Left forelimb (tissue), 1 donor: ENCODE measurements around the gene PRPF39.
A peak's percentile ranks its signal among the peaks of the same experiment; 100 is the strongest.

Source experiments
- DNase-seq: peaks from one replicate; pipeline ENCODE4 v3.0.0-alpha.2; 2018; ENCODE audit warnings: low spot score

The PRPF39 gene

DNA sequence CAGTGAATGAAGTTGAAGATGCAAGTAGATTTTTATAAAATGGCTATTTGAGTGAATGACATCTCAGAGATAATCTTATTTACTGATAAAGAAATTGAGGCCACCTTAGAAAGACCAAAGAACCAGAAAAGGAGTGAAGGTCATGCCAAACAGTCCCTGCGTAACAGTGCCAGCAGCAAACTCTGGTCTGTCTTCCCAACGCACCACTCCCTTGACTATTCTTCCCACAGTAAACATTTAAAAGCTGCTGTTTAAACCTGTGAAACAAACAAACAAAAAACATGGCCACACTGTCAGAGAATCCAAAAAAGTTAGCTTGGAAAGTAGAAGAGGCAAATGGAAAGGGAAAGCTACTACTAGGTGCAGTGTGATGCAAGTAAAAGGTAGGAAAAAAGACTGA is 1.5 kb upstream of the PRPF39 start:
- DNase-seq = no peak

DNA sequence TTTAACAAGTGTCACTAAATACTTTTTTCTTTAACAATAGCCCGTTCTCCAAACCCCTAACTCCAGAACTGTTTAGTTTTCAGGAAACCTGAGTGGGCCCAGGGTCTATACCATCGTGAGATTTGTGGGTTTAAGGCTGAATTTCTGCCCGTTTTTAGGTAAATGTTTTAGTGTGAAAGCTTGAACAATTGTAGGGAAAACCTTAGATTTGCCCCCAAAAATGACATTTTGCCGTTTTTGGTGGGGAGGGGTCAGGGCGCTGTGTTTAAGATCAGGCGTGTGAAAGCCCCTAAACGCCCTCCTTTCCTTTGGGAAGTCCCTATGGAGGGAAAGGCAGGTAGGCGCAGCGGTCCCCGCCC is 320 bp upstream of the PRPF39 start:
- DNase-seq = no peak

- no peak for DNase-seq
These were observed 1.0 kb downstream of the PRPF39 start for GRCh38 chr14:45084946-45085346.

GRCh38 chr14:45089813-45090212 is 5.9 kb downstream of the PRPF39 start:
- no peak for DNase-seq

DNA sequence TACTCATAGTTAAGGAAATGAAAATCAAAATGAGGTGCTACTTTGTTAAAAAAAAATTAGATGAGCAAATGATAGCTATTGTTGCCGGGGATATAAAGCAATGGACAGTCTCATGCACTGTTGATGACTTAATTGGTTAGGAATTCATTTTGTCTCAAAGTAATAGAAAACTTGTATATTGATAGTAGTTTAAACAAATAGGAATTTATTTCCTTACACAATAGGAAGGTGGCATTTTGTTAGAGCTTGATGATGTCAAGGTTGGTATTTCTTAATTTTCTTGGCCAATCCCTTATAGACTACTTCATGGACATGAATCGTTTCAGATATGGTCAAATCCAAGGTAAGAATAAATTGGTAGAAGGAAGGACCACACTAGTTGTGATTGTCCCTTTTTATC is 7.8 kb downstream of the PRPF39 start:
- no peak for DNase-seq

DNA sequence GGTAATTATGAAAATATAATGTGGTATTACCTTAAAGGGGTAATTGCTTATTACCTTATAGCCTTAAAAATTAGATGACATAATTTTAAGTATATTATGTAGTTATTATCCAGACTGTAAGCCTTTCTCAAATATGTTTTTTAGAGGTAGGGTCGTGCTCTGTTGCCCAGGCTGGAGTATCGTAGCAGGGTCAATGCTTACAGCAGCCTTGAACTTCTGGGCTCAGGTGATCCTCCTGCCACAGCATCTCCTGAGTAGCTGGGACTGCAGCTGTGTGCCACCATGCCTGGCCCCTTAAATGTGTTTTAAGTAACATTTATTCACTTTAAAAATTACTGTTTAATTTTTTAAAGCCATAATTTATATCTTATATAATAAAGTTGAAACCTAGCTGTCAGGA is 10.4 kb downstream of the PRPF39 start:
- DNase-seq = no peak

- DNase-seq = no peak
These were observed 11.2 kb downstream of the PRPF39 start for GRCh38 chr14:45095143-45095542.

DNA sequence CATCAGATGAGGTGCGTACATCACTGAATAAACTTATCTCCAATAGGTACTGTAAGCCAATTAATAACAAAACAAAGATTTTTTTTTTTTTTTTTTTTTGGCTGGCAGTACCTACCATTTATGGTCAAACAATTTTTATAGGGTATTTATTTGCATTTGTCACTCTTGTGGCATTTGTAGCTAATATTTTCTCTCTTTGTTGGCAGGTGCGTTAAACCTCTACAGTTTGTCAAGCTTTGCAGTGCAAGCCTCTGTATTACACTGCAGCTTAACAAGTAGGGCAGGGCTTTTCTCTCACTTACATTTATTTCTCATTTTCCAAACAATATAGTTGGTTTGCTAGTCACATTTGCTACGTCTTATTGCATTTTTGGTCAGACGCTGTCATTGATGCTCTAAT is 12.3 kb downstream of the PRPF39 start:
- DNase-seq = no peak

DNA sequence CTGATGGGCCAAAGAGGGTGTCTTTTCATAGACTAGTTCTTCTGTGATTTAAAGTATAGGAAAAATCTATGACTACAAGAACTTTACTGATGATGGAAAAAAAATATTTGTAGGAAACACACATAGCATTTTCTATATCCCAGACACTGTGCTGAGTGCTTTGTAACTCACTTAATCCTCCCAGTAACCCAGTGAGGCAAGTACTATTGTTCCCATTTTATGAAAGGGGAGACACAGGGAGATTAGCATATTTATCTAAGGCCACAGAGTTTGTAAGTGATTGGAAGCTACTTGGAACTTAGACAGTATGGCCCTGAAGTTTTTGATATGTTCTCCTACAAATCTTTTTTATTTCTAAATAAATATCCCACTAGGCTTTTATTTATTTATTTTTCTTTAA is 19.9 kb downstream of the PRPF39 start:
- no peak for DNase-seq

DNA sequence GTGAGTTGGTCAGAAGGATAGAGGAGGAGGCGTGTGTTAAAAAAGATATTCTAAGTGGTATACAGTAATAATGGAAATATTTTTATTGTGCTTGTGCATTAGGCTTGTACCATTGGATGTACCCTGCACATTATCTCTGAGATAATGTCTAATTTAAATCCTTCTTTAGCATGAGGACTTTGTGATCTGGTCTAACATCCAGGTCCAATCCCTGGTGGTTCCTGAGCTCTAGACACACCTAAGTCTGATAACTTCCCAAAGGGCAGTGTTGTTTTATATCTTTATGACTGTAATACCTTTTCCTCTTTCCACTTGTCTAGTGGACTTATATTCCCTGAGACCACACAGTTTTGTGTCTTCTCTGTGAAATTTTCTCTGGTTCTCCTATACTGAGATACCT is 20.6 kb downstream of the PRPF39 start:
- DNase-seq = no peak

DNA sequence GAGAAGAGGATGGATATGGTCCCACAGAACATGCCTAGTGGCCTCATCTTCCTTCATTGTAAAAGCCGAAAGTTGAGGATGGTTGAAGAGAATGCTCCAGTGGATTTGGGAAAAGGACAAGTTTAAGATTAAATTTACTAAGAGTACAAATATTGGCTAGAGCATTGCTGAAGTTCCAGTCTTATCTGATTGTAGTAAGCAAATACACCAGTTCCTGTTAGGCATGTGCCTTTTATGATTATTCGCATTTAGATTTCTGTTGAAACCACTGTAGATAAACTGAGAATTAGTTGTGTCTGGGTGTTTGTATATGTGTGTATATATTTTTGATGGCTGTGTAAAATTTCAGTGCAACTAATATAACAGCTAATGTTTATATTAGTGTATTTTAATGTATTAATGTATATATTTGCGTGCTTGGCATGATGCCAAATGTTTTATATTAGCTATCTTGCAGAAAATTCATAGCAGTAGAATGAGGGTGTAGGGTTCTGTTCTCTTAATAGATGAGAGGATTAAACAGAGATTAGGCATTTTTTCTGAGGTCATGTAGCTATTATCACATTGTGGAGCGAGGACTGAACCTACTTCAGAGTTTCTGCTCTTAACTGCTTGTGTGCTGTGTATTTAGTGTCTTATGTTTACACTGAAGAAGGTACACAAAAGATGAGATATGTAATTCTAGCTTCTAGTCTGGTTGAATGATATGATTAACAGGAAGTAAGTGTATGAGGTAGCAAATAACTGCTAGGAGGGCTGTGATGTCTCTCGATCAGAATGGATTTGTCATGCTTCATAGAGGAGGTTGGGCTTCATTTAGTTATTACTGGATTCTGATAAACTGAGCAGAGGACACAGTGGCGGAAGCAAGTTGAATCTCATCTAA is 29.2 kb downstream of the PRPF39 start:
- DNase-seq = no peak

DNA sequence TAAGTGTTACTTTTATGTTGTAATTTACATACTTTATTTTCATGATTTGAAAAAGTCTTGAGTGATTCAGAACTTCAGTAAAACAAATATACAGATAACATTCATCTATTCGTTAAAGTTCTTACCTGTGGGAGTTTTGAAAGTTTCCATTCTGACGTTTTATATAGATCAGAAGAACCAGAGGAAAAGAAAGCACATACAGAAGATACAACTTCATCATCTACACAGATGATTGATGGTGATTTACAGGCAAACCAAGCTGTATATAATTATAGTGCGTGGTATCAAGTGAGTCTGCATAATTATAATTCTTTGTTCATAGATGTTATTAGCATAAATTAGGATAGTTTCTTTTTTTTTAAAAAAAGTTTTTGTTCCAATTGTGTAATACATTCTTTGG is 30.4 kb downstream of the PRPF39 start:
- no peak for DNase-seq

- no peak for DNase-seq
These were observed 34.7 kb downstream of the PRPF39 start for GRCh38 chr14:45118594-45118993.

DNA sequence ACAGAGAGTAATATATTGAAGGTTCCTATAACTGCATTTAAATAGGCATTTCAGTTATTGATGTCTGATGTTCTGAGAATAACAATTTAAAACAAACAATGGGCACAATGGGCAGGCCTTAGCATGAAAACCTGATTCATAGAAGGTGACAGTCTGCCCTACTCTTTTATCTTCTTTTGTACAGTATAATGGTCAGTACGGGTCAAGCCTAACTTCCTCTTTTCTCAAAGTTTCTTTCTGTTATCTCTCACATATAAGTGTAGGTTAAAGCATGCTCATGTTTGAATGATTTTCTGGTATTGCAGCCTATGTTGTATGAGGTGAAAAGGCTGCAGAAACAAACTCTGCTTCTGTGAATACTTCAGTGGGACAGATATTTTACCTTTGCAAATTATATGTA is 36.2 kb downstream of the PRPF39 start:
- DNase-seq = no peak

DNA sequence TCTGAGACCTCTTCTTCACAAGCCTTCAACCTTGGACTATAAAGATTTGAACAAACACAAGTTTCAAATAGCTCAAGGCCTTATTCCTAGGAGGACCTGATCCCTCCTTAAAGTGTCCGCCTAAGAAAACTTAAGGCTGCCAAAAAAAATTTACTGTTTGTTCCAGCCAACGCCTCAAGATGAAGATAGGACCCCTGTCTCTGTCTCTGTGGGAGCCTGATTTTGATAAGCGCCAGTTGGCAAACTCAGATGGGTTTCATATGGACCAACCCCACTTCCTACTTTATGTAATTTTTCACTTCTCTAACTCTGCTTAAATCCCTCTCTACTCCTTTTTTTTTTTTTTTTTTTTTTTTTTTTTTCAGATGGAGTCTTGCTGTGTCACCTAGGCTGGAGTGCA is 39.4 kb downstream of the PRPF39 start:
- DNase-seq = no peak

DNA sequence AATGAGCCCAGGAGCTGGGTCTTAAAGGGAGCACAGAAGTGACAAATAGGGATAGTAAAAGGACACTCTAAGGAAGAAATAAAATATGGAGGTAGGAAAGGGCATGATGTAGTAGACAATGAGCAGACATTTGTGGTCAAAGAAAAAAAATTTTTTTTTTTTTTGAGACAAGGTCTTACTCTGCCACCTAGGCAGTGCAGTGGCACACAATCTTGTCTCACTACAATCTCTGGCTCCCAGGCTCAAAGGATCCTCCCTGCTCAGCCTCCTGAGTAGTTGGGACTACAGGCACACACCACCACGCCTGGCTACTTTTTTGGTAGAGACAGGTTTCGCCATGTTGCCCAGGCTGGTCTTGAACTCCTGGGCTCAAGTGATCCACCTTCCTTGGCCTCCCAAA is 41.8 kb downstream of the PRPF39 start:
- DNase-seq = no peak

DNA sequence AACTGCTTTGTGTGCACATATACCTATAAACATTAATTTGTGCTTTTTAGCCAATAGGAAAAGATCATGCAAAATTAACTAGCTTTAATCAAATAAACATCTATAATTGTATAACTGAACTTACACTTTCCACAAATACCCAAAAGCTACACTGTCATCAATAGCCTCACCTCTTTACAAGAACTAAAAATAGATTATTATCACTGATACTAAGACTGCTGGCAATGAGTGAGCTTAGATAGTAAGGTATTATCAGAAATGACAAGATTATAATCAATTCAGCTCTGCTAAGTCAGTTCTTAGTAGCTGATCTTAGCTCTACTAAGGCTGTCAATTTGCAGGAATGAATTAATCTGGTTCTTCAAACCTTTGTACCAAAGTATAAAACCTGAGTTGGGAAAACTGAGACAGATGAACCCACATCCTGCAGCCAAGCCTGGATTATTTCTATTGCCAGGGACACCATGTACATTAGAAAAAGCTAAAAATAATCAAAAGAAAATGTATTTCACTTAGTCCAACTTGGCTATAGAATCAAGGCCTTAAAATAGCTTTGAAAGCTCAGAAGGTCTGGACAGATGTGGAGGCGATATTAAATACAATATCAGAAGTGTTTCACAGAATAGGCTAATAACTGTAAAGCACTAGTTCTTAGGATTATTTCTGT is 45.2 kb downstream of the PRPF39 start:
- no peak for DNase-seq

- DNase-seq = no peak
These were observed 49.8 kb downstream of the PRPF39 start for GRCh38 chr14:45133683-45134050.

DNA sequence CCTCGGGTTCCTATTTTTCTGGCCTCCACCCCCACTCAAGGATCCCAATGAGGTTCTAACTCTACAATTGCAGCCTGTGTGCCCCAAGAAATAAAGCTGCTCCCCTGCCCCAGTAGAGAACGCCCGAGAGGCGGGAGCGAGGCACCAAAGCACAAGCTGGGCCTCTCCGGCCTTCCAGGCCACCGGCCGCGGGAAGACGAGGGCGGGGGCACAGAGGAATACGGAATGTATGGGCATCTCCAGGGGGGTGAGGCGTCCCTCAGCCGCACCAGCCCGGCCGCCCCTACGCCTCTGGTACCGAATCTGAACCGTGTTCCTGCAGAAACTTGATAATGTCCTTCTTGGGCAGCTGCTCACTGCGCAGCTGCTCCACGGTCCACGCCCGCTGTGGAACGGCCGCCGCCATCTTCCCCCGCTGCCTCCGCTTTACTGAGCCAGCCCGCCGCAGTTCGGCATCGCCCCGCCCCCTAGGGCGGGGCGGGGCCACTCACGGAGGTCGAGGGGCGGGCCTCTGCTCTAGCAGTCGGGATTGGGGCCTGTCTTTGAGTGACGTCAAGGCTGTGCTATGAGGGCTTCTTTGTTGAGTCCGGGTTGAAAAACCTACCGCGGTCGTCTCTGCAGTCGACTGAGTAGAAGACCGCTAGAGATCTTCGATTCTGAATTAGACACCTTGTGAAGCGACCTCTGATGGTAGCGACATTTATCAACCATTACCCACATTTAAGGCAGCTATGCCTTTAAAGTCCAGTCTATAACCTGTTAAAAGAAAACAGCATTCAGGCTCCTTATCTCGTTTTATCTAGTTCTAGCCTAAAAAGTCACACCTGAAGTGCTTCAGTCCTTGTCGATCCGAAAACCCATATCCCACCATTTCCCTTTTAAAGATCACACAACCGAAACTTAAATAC is 50.4 kb downstream of the PRPF39 start, which contains the start of gene FKBP3:
FKBP3 (minus strand) TSS at position 431 of the 908 bp plus-strand sequence; CDS start at position 406, 25 bp downstream.
- peak; percentile 96 for DNase-seq

- no peak for DNase-seq
These were observed 51.2 kb downstream of the PRPF39 start for GRCh38 chr14:45135156-45135555.

DNA sequence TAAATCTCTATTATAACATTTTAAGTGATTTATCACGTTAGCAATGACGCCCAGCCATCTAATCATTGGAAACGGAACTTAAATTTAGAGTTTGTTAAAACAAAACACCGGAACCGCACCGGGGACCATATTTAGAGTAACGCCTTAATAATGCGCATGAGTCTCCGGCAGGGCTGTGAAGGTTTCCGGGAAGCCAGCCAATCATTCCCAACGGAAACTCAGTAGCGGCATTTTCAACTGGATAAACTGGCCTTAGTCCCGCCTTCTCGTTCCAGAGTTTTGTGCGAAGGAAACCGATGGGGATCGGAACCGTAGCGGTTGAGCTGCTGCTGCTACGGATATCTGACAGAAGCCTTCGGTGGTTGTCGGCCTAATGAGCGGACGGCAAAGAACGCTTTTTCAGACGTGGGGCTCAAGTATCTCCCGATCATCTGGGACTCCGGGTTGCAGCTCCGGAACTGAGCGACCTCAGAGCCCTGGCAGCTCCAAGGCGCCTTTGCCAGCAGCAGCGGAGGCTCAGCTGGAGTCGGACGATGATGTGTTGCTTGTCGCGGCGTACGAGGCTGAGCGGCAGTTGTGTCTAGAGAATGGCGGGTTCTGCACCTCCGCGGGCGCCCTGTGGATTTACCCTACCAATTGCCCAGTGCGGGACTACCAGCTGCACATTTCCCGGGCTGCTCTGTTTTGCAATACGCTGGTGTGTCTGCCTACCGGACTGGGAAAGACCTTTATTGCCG is 51.9 kb downstream of the PRPF39 start, which contains the start of gene FANCM:
FANCM (plus strand) TSS at position 272 of the 737 bp plus-strand sequence; CDS start at position 374, 102 bp downstream.
- peak; percentile 93 for DNase-seq

GRCh38 chr14:45136399-45136798 is 52.5 kb downstream of the PRPF39 start:
- DNase-seq = no peak
